GM19324 (cell line): ENCODE measurements around the gene PLEKHO1.

Experiments
- ATAC-seq: cut with Tn5 transposase; IDR thresholded peaks from one replicate; pipeline ENCODE4 v1.9.1; 2021; ENCODE audit warnings: mild to moderate bottlenecking, moderate library complexity; ENCODE audit not compliant: unreplicated experiment, low FRiP score

PLEKHO1 gene

GRCh38 chr1:150148837-150149270 is 862 bp upstream of the PLEKHO1 start:
- no peak for ATAC-seq

- ATAC-seq, result peak; percentile 17
Measured at GRCh38 chr1:150150133-150151021, 661 bp downstream of the PLEKHO1 start.

GRCh38 chr1:150151291-150152181 is 1.8 kb downstream of the PLEKHO1 start:
- ATAC-seq, result no peak

- no peak for ATAC-seq
Measured at GRCh38 chr1:150152182-150152536, 2.4 kb downstream of the PLEKHO1 start.

- no peak for ATAC-seq
Measured at GRCh38 chr1:150152772-150153456, 3.2 kb downstream of the PLEKHO1 start.

- no peak for ATAC-seq
Measured at GRCh38 chr1:150154143-150154542, 4.4 kb downstream of the PLEKHO1 start.

- ATAC-seq, result no peak
Measured at GRCh38 chr1:150155413-150156071, 5.8 kb downstream of the PLEKHO1 start.

GRCh38 chr1:150156868-150157603 is 7.3 kb downstream of the PLEKHO1 start:
- ATAC-seq, result no peak

GRCh38 chr1:150159550-150159949 is 9.8 kb downstream of the PLEKHO1 start:
- no peak for ATAC-seq

- ATAC-seq, result no peak
Measured at GRCh38 chr1:150160964-150161621, 11.4 kb downstream of the PLEKHO1 start.

- ATAC-seq, result no peak
Measured at GRCh38 chr1:150161747-150162581, 12.2 kb downstream of the PLEKHO1 start.

GRCh38 chr1:150162582-150162861 is 12.8 kb downstream of the PLEKHO1 start:
- no peak for ATAC-seq

GRCh38 chr1:150162862-150163706 is 13.4 kb downstream of the PLEKHO1 start:
- no peak for ATAC-seq

- no peak for ATAC-seq
Measured at GRCh38 chr1:150164224-150164623, 14.5 kb downstream of the PLEKHO1 start.

- no peak for ATAC-seq
Measured at GRCh38 chr1:150164779-150165178, 15.1 kb downstream of the PLEKHO1 start.

GRCh38 chr1:150165622-150166612 is 16.2 kb downstream of the PLEKHO1 start:
- no peak for ATAC-seq
